Middle frontal gyrus (tissue), 1 donor: ENCODE measurements around the gene RASSF8.

Experiments
- DNase-seq: peaks from one replicate; pipeline ENCODE4 v3.0.0-alpha.2; 2015; ENCODE audit warnings: low spot score; ENCODE audit errors: extremely low spot score

RASSF8 gene

DNA sequence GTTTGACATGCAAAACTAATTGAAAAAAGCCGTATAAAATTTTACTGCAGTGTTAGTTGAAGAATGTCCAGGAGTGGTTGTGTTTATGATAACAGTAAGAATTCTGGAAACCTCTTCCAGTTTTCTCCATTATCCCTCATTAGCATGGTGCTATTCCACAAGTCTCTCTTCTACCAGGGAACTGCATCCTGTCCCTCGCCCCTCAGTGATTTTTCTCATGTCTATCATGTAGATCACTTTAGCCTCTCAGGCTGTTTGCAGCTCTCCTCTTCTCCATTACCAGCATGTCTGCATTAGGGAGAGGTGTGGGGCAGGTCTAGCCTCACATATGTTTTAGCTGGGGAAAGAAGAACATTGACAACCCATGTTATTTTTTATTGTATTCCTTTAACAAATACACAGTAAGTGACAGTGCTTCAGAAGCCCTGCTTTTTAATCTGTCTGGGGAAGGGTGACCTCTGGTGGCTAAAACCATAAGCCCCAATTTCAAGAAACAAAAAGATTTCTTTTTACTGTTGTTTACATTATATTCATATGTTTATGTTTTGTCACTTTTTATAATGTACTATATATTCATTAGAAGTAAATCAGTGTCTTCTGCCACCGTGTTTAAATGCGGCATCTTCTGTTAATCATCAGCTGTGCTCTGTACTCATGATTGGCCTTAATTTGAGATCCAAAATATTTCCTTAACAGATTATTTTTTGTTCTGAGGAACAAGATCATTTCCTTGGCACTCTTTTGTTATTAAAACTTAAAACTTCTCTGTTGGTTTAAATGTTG, 70.7 kb downstream of the RASSF8 start:
- DNase-seq = no peak

DNA sequence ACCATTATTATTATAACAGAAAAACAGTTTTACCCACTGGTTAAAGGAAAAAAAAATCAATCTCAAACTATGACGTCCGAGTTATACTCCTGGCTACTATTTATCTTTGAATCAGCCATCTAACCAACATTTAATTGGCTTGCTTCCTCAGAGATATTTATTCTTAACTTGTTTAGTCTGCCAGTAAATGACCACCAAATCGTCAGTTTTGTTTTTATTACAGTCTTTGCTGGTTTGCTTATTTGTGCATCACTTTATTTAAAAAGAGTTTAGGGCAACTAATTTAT, 71.2 kb downstream of the RASSF8 start:
- DNase-seq = no peak

GRCh38 chr12:26030371-26030770, 71.9 kb downstream of the RASSF8 start:
- no peak for DNase-seq

DNA sequence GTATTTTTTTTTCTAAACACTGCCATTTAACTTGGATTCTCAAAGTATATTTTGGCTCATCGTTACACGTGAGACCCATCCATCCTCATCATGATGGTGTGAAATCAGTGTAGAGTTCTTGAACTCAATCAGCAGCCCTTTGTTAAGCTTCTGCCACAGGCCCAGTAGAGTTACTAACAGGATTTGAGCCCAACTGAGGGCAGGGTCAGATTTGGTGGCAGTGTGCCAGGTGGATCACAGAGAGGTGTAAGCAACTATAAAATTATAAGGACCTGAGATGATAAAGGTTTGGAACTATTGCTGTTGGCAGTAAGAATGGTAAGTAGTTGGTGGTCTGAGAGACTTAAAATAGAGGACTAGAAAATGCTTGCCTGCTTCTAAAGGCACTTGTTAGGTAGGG, 72.8 kb downstream of the RASSF8 start:
- no peak for DNase-seq

DNA sequence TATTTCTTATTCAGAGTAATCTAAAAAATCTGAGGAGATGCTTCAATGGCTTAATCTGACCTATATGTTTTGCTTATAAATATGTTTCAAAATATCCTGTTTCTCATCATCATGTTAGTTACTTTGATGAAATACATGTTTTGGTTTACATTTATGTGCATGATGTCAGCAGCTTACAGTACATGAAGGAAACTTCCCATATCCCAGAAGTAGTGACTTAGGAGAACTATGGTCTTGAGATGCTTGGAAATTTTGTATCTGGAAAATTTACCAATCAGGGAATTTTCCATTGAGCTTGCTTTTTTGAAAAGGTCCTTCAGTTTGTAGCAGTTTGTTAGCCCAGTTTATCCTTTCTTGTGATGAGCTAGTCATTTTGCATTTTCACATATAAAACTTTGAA, 73.3 kb downstream of the RASSF8 start:
- DNase-seq = no peak

DNA sequence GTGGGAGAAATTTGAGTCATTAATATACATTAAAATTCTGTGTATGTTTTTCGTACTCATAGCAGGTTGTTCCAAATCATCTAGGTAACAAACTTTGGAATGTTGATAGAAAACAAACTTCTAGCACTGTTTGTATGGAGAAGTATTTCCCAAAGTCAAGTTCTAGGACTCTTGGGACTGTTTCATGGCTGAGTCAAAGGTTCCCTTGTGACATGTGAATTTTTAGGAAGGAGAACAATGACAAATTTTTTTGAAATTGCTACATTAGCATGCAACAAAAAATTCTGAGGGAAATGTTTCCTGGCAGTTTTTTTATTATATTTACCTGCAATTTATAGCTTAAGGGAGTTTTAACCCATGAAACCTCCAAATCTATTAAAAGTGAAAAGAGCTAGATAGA, 73.8 kb downstream of the RASSF8 start:
- DNase-seq = no peak

- no peak for DNase-seq
These were observed 74.3 kb downstream of the RASSF8 start for GRCh38 chr12:26032719-26033241.

DNA sequence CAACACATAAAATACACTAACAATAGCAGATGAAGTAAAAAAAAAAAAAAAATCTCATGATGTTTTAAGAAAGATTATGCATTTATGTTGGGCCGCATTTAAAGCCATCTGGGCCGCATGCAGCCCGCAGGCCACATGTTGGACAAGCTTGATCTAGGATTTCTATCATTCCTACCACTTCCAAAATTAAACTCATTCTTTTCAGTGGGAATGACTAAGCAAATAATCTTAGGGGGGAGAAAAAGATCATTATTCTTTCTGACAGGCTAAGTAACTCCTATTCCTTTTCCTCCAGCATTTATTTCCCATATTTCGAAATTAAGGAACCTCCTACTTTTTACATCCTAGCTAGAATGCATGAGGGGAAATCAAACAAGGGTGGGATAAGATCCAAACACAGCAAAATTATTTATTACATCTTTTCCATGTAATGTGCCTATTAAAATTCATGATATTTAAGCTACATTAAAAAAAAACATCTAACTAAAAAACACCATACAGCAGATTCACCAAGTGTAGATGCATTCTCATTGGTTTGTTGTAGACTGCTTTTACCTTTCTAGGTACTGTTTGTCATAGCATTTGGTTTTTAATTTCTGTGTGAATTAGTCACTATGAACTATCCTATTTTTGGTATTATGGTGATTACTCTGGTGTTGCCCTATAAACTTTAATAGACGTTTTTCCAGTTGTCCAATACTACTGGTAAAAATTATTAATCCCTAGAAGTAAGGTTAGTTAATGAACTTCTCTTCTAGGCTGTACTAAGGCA, 76.1 kb downstream of the RASSF8 start:
- no peak for DNase-seq

- no peak for DNase-seq
These were observed 78.4 kb downstream of the RASSF8 start for GRCh38 chr12:26036877-26037276.

GRCh38 chr12:26037615-26038220, 79.2 kb downstream of the RASSF8 start:
- no peak for DNase-seq

DNA sequence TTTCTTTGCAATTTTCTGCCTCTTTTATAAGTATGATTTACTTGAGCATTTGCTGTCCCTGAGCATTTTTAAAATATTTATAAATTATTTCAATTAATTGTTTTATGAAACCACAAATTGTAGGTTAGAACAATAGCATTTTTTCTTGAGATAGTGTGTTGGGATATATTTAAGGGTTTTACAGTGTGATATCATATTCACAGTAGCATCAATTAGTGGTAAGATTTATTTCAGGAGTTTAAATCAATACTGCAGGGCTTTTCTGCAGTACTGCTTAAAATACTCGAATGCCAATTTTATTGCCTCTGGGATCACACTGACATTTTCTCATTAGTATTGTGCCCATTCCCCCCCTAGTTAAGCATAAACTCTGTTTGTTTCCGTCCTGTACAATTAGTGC, 84.2 kb downstream of the RASSF8 start:
- DNase-seq = no peak

DNA sequence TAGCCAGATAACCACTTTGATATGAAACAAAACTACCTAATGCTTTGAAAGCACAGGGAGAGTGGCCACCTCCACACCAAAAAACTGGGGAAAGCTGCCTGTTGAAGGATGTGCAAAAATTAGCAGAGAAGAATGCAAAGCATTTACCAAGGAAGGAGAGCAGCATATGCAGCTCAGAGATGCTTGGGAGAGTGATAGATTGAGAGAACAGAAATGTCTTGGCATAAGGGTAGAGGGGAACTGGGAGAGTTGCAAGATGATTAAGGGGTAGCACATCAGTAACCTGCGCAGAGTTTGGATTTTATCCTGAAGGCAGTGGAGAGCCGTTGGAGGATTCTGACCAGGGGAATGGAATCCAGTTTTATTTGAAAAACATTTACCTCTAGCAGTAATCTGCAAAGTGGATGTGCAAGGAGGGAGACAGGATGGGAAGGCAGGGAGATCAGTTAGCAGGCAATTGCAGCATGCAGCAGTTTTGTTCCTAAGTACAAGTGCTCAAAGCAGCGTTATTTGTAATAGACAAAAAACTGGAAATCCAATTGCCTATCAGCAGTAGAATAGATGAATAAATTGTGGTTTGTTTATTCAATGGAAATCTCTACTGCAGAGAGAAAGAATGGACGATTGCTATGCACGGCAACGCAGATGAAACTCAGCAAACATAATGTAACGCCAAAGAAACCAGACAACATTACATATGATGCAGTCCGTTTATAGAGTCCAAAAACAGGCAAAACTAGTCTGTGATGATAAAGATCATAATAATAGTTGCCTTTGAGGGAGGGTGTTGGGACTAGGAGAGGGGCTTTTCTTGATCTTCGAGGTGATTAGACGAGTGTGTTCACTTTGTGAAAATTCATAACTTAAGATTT, 84.9 kb downstream of the RASSF8 start:
- no peak for DNase-seq

DNA sequence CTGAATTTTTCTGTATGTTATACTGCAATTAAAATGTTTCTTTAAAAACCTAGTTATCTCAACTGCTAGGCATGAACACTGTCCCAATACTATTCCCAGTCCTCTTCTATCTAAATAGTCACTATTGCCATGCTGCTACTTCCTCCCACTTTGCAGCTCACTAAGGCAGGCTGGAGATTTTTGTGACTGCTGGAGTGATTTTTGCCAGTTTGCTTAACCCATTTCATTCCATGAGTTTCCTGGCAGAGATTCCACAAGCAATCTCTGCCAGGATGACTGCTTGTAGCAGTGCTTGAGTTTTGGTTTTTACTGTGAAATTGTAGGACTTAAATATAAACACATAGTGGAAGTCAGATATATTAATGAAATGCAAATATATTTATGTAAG, 85.5 kb downstream of the RASSF8 start:
- DNase-seq = no peak

DNA sequence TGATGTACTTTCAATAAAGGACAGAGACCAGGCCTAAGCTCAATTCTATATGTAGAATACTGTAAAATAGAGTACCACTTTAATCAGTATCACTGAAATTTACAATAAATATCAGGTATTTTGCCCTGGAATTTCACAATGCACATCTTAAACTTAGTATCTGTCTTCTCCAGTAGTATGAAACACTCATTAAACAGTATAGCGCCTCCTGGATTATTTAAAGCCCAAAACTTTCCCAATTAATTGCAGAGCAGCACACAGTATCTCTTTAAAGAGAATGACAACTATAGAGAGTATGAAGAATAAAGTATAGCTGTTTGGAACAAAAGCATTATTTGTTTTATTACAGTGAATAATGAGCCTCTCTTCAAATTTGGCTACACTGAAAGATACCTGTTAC, 86.1 kb downstream of the RASSF8 start:
- DNase-seq = no peak

GRCh38 chr12:26046203-26046602, 87.7 kb downstream of the RASSF8 start:
- DNase-seq = no peak

GRCh38 chr12:26046906-26047305, 88.4 kb downstream of the RASSF8 start:
- DNase-seq = no peak

DNA sequence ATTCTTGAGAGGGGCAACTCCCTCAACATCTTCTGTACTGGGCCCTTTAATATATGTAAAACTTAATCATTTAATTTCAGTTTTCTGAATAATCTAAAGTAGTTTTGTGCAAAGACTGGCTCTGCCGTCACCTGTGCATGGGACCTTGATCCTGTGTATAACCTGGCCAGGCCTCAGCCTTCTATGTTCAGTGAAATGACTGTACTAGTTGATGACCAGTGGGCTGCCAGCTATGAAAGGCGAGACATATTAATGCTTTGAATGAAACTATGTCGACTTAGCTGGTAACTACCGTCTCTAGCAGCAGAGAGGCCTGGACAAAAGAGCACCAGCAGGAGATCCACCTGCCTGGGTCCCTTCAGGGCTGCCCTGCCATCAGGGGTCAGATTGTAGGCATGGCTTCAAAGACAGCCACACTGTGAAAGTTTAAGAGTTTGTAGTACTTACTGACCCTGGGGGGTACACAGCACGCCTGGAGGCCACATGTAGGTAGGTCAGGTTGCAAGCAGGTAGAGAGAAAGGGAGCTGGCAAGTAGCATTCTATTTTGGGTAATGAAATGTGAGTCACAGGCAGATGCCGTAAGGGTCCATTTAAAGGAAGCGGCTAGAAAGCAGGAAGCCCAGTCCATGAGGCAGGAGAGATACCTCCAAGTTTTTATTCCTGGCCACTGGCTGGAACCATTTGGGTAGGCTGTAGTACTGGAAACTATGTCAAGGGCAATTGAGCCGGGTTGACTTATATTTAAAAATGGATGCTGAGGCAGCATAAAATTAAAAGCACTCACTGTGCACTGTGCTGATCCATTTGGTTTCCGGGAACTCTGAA, 89.1 kb downstream of the RASSF8 start:
- no peak for DNase-seq

GRCh38 chr12:26052652-26053051, 94.2 kb downstream of the RASSF8 start:
- no peak for DNase-seq

DNA sequence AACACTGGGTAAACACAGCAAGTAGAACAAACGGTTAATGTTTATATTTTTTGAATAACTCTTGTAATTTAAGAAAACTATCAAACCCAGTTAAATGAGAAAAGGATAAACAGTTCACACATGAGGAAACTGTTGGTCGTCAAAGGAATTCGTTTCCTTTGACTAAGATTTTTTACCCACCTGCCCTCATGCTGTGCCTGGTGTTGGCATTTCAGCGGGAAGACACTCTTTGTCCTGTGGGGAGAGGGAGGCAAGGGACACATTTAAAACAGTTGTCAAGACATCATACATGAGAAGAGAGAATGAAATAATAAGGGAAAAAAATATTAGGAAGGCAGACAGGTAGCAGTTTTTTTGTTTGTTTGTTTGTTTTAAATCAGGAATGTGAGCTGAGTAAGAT, 95.9 kb downstream of the RASSF8 start:
- no peak for DNase-seq

DNA sequence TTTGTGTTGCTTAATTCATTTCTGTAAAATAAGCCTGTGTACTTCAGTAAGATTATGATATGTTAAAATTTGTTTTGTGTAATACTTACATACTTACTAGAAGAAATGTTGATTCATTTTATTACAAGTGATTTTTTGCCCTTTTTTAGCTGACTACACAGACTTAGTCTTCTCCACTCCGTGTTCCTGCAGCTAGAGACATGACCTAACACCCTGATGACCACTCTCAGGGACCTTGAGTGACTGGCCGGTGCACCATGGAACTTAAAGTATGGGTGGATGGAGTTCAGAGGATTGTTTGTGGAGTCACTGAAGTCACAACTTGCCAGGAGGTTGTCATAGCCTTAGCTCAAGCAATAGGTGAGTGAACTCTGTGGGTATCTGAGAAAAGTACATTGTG, 96.6 kb downstream of the RASSF8 start:
- no peak for DNase-seq

DNA sequence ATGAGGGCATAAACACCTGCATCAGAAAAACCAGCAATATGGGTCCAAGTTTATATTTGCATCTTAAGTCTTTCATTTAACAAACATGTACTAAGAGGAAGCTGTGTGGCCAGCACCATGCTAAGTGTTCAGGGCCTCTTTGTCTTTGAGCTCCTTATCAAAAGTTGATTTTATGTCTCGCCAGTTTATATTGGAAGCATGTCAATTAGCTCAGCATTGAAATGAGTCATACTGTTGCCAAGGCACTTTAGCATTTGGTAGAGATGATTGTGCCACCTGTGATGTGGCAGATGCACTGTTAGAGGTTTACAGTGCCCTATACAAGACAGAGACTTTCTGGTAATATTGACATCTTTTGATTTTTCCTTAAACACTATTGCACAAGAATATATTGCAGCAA, 97.9 kb downstream of the RASSF8 start:
- no peak for DNase-seq
